ENCODE data around the gene MEIOB. TPM values are rescaled to one million over a fixed set of nuclear protein-coding genes. Genes with fewer than 3 reads are reported as not detected.
A peak's percentile ranks its signal among the peaks of the same experiment; 100 is the strongest.
"Not testable (repeated sequence)": the region's sequence is repeated elsewhere in the genome, so short reads cannot be mapped to it uniquely, and the experiment has no call there.

MEIOB gene
- total RNA-seq, 2 donors from 2014 or later, result not detected

DNA sequence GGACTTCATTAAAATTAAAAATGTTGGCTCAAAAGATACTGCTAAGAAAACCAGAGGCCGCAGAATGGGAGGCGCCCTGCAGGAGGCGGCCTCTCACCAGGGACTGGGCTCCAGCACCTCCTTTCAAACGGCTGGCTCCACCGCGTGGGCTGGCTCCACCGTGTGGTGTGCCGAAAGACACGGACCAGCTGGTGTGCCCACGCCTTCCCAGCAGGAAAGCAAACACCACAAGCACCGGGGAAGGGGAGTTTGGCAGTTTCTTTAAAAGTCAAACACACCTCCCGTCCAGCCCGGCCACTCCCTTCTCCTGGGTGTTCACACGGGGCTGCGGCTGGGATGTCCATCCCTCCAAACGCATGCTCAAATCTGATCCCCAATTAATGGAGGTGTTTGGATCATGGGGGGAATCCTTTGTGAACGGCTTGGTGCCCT is 59.2 kb downstream of the MEIOB start:
- DNase-seq (ENCODE audit: low spot score) (peak; percentile 42), ATAC-seq (peak in 1 of 2 donors; percentile 41)
- no peaks in the 10 kb centered on the region for H3K9me3 Mint-ChIP-seq
- peak overlapping the region in 1 of 2 donors; percentile 76 for H3K27ac Mint-ChIP-seq
- no peaks in the 10 kb centered on the region for H3K36me3 Mint-ChIP-seq
- H3K27me3 Mint-ChIP-seq, result no peaks in the 10 kb centered on the region
- H3K4me3 Mint-ChIP-seq, result no peak overlapping the region
- peaks cover 0 to 5% of the 10 kb centered on the region in 2 donors for H3K4me1 Mint-ChIP-seq (ENCODE audit: low read depth in 2 of 2)

DNA sequence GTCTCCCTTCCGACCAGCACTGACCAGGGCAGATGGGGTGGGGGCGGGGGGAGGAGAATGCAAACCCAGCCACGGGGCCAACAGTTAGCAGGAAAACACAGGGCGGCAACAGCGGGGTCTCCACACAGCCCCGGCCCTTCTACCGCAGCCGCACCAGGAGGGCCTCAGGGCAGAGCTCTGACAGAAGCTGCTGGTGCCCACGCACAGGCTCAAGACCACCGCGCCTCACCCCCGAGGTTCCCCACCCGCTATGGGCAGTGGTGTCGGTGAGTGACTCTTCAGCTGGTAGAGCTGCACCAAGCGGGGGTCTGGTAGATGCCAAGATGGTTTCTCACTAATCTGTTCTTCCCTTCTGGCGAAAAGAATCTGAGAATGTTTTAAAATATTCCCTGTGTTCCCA is 61.4 kb downstream of the MEIOB start:
- DNase-seq (ENCODE audit: low spot score) (no peak), ATAC-seq (no peak)
- H3K27me3 Mint-ChIP-seq, result no peaks in the 10 kb centered on the region
- no peaks in the 10 kb centered on the region for H3K36me3 Mint-ChIP-seq
- H3K9me3 Mint-ChIP-seq, result no peaks in the 10 kb centered on the region
- H3K4me1 Mint-ChIP-seq (ENCODE audit: low read depth in 2 of 2), result peaks cover 0 to 5% of the 10 kb centered on the region in 2 donors
- no peak overlapping the region for H3K4me3 Mint-ChIP-seq
- no peak overlapping the region for H3K27ac Mint-ChIP-seq

DNA sequence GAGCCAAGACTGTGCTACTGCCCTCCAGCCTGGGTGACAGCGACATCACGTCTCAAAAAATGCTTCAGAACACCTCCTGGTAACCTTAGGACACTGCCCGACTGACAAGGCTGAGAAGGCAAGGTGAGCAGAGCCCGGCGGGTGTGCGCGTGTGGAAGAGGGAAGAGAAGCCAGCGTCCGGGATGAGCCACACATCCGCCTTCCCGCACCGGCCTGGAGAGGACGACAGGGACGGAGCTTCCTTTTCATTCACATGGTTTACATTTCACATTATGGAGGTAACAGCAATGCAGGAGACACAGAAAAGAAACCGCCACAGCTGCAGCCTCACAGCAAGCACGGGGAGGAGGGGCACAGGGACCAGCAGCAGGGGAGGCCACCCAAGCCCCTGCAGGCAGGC is 61.9 kb downstream of the MEIOB start:
- no peaks in the 10 kb centered on the region for H3K27me3 Mint-ChIP-seq
- ATAC-seq (no peak), DNase-seq (ENCODE audit: low spot score) (peak; percentile 44)
- H3K9me3 Mint-ChIP-seq, result no peaks in the 10 kb centered on the region
- H3K4me3 Mint-ChIP-seq, result no peak overlapping the region
- no peak overlapping the region for H3K27ac Mint-ChIP-seq
- no peaks in the 10 kb centered on the region for H3K36me3 Mint-ChIP-seq
- peaks cover 0 to 5% of the 10 kb centered on the region in 2 donors for H3K4me1 Mint-ChIP-seq (ENCODE audit: low read depth in 2 of 2)

DNA sequence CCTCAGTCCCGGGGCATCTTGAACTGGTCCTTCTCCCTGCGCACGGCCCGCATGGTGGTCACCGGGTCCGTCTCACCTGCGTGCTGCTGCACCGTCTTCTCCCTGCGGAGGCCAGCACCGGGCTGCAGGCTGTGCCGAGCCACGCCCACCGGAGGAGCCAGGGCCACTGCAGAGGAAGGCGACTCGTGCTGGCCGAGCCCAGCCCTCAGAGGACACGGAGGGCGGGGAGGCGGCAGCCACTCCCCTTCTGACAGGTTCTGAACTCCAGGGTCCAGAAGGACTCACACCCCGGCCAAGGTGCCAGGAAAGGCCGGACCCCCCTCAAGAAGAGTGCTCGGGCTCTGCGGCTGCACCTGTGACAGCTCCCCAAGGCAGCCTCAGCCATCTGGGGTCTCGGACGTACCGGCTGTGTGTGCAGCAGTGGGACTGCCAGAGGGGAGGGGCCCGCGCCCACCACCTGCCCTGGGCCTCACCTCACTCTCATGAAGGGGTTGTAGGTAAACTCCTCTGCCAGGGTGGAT is 62.6 kb downstream of the MEIOB start:
- no peaks in the 10 kb centered on the region for H3K9me3 Mint-ChIP-seq
- DNase-seq (ENCODE audit: low spot score) (peak; percentile 62), ATAC-seq (no peak)
- H3K36me3 Mint-ChIP-seq, result no peaks in the 10 kb centered on the region
- peaks cover 0 to 5% of the 10 kb centered on the region in 2 donors for H3K4me1 Mint-ChIP-seq (ENCODE audit: low read depth in 2 of 2)
- H3K27me3 Mint-ChIP-seq, result no peaks in the 10 kb centered on the region
- no peak overlapping the region for H3K4me3 Mint-ChIP-seq
- H3K27ac Mint-ChIP-seq, result no peak overlapping the region

DNA sequence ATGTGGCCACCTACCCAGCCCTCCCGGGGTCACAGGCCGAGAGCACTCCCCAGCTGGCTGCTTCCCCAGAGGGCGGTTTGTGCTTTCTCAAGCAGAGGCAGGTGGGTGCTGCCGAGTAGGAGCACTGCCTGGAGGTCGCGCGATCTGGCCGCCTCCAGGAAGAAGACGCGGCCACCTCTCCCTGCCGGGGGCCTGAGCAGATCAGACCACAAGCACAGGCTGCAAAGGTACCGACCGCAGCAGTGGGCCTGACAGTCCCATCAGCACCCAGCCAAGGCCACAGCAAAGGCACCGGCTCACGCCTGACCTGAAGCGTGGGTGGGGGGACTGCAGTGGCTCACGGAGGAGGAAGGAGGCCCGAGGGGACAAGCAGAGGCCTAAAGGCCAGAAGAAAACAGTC is 63.3 kb downstream of the MEIOB start:
- no peaks in the 10 kb centered on the region for H3K9me3 Mint-ChIP-seq
- no peak overlapping the region for H3K4me3 Mint-ChIP-seq
- DNase-seq (ENCODE audit: low spot score) (peak; percentile 16), ATAC-seq (no peak)
- H3K4me1 Mint-ChIP-seq (ENCODE audit: low read depth in 2 of 2), result peaks cover 0 to 8% of the 10 kb centered on the region in 2 donors
- no peaks in the 10 kb centered on the region for H3K36me3 Mint-ChIP-seq
- no peaks in the 10 kb centered on the region for H3K27me3 Mint-ChIP-seq
- H3K27ac Mint-ChIP-seq, result no peak overlapping the region

DNA sequence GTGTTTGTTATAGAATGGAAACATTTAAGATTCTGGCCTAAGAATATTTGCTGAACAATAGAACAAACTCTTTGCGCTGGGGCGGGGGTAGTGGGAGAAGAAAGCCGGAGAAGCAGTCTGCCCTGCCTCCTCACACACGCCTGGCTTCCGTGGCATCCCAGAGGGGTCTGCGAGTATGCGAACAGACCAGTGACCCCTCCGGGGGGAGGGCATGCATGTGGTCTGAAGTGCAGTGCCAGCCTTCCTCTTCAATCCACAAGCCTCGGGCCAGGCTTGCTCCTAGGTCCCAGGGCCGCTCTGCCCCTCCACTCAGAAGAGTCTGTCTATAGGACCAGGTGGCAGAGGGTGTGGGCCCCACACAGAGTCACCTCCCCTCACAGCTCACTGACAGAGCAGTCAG is 64.3 kb downstream of the MEIOB start:
- H3K27ac Mint-ChIP-seq, result no peak overlapping the region
- peaks cover 0 to 3% of the 10 kb centered on the region in 2 donors for H3K4me1 Mint-ChIP-seq (ENCODE audit: low read depth in 2 of 2)
- no peaks in the 10 kb centered on the region for H3K9me3 Mint-ChIP-seq
- no peak overlapping the region for H3K4me3 Mint-ChIP-seq
- DNase-seq (ENCODE audit: low spot score) (peak; percentile 51), ATAC-seq (no peak)
- no peaks in the 10 kb centered on the region for H3K27me3 Mint-ChIP-seq
- no peaks in the 10 kb centered on the region for H3K36me3 Mint-ChIP-seq

DNA sequence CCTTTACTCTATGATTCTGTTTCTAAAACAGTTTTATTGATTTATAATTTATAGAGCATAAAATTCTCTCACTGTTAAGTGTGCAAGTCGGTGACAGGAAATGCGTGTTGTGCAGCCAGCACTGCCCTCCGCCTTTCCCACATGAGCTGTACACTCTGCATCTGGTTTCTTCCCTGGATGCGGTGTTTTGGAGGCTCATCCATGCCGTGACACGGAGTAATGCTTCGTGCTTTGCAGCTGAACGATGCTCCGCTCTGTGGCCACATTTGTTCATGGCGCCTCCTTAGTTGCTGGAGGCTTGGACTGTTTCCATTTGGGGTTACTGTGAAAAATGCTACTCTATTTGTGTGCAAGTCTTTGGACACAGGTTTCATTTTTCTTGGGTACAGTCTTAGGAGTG is 71.3 kb downstream of the MEIOB start:
- Mint-ChIP-seq H3K27ac (no peak overlapping the region), H3K4me3 (no peak overlapping the region), H3K4me1 (ENCODE audit: low read depth in 2 of 2) (peaks cover 0 to 3% of the 10 kb centered on the region in 2 donors), H3K36me3 (peaks cover 12% of the 10 kb centered on the region), H3K9me3 (peaks cover 7% of the 10 kb centered on the region), H3K27me3 (no peaks in the 10 kb centered on the region)
- peak; percentile 2 for DNase-seq (ENCODE audit: low spot score)
- ATAC-seq, result no peak

DNA sequence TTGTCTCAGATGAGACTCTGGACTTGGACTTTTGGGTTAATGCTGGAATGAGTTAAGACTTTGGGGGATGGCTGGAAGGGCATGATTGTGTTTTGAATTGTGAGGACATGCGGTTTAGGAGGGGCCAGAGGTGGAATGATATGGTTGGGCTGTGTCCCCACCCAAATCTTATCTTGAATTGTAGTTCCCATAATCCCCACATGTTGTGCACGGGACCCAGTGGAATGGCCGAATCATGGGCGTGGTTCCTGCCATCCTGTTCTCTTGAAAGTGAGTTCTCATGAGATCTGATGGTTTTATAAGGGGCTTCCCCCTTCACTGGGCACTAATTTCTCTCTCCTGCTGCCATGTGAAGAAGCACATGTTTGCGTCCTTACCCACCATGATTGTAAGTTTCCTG is 72.7 kb downstream of the MEIOB start:
- DNase-seq (ENCODE audit: low spot score), result peak; percentile 16
- H3K27me3 Mint-ChIP-seq; H3K9me3 Mint-ChIP-seq; ATAC-seq; H3K27ac Mint-ChIP-seq; H3K4me3 Mint-ChIP-seq; H3K4me1 Mint-ChIP-seq (ENCODE audit: low read depth in 2 of 2): not testable (repeated sequence)
- H3K36me3 Mint-ChIP-seq, result peaks cover 12% of the 10 kb centered on the region

DNA sequence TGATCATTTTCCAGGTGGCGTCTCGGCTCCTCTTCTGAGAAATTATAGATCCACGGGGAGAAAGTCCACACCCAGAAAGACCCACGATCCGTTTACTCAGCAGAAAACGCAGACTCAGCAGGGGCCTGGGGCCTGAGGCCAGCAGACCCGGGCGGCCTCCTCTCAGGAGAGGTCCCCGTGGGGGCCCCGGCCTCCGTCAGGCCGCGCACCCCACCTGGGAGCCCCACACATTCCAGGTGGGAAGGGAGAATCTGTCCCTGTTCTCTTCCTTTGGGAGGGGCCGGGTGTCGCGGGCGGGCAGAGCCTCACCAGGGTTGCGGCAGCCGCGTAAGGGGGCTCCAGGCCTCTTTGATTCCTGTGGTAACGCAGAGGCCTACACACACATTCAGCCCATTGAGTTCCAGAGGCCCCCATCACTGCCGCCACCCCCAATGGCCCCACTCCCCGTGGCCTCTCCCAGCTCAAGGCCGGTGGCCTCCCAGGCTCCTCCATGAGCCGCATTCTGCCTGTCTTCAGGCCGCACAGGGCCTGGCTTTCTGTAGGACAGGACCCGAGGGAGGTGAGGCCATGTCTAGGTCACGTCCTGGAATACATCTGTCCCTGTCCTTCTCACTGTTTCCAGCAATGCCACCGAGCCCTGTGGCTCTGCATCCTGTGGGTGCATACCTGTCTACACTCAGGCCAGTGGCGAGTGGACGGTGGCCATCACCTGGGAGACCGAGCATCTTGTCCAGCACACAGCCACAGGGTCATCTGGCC is 76.9 kb downstream of the MEIOB start:
- Mint-ChIP-seq H3K4me3 (no peak overlapping the region), H3K36me3 (peaks cover 7% of the 10 kb centered on the region), H3K9me3 (peaks cover 7% of the 10 kb centered on the region), H3K4me1 (ENCODE audit: low read depth in 2 of 2) (no peaks in the 10 kb centered on the region), H3K27ac (no peak overlapping the region), H3K27me3 (no peaks in the 10 kb centered on the region)
- DNase-seq (ENCODE audit: low spot score) (peak; percentile 51), ATAC-seq (no peak)

DNA sequence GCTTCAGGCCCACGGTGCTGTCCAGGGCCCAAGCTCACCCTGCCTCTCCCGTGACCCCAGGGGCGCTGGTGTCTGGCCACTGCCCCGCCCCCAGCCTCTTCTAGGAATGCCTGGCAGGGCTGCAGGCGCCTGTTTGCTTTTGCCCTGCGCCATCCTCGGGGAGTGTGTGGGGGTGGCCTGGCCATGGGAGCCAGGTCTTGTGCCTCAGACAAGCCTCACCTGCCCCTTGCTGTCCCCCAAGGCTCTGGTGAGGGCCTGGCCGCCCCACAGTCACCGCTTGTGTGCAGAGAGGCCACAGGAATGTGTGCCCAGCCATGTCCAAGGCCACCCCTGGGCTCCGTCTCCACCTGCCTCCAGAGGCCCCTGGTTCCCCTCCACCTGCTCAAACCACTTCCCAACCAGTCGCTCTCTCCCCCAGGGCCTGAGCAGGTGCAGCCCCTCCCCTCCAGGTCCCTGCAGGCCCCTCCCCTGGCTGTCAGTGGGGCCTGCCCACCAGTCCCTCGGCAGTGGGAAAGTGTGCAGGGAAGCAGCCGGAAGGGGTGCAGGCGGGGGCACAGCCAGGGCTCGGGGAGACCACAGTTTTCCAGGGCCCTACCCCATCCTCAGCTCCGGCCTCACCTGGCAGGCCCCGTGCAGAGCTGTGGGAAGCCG is 77.6 kb downstream of the MEIOB start:
- peaks cover 4% of the 10 kb centered on the region for H3K9me3 Mint-ChIP-seq

DNA sequence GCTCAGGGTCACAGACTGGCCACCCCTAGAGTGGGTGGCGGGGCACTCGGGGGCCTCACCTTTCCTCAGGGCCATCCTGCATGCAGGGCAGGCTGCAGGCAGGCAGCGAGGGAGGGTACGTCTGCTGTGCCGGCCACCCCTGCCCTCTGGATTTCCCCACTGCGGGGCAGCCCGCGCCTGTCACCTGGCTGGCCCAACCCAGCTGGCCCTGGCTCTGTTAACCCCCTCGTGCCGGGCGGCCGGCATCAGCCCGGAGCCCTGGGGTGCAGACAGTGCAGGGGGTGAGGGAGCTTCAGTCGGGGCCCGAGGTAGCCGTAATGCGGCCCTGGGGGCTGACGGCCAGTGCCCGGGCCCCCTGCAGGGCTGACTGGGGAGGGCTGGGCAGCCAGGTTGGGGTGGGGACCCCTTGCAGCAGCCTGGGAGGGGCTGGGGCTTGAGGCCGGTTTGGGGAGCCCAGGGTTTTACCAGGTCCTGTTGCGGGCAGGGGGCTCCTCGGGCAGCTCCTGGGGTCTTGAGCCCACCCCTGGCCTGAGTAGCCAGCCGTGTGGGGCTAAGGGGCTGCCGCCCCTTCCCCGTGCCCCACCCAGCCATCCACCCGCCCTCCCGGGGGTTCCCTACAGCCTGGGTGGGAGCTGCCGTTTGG is 78.3 kb downstream of the MEIOB start, which contains the start of gene IGFALS:
IGFALS (minus strand) TSS at position 128 of the 643 bp plus-strand sequence; CDS start at position 75, 53 bp downstream.
- H3K36me3 Mint-ChIP-seq, result no peaks in the 10 kb centered on the region
- no peak for ATAC-seq
- H3K9me3 Mint-ChIP-seq, result no peaks in the 10 kb centered on the region
- no peak within 1 kb of the TSS for H3K27ac Mint-ChIP-seq
- DNase-seq (ENCODE audit: low spot score), result peak; percentile 60
- peaks cover 0 to 4% of the 10 kb centered on the region in 2 donors for H3K4me1 Mint-ChIP-seq (ENCODE audit: low read depth in 2 of 2)
- no peak within 1 kb of the TSS for H3K4me3 Mint-ChIP-seq
- H3K27me3 Mint-ChIP-seq, result no peaks in the 10 kb centered on the region

More for the DNA sequence above, 77.6 kb downstream of the MEIOB start:
- DNase-seq (ENCODE audit: low spot score), result peak; percentile 46
- Mint-ChIP-seq H3K36me3 (peaks cover under 1% of the 10 kb centered on the region), H3K4me1 (ENCODE audit: low read depth in 2 of 2) (no peaks in the 10 kb centered on the region), H3K27me3 (no peaks in the 10 kb centered on the region), H3K4me3 (no peak overlapping the region), H3K27ac (no peak overlapping the region)
- ATAC-seq, result no peak

DNA sequence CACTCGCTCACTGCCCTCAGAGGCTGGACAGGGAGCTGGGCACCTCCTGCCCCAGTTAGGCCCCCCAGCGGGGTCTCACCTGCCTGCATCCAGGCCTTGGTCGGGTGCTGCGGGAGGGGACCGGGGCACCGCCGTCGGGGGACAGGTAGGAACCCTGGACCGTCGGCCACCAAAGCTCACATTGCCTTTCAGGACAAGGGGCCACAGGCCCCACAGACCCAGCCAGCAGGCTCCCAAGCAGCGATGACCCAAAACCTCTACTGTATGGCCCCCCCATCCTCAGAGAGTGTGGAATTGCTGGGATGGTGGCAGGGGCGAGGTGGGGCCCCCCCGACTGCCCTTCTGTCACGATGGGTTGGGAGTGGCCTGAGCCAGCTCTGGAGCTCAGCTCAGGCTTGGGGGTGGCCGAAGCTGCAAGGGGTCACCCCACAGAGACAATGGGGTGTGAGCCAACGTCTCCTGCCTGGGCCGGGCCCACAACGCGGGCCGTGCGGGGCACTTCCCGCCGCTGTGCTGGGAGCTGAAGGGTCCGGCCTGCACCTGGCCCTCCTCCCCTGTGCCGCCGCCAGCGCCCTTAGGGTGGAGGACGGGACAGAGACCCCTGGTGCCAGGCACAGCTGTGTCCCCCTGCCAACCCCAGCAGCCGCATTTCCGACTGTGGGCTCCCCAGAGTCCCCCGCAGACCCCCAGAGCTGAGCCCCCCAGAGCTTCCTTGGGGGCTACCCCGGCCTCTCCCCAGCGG is 79.0 kb downstream of the MEIOB start:
- Mint-ChIP-seq H3K27ac (no peak overlapping the region), H3K36me3 (no peaks in the 10 kb centered on the region), H3K4me1 (ENCODE audit: low read depth in 2 of 2) (peaks cover 0 to 4% of the 10 kb centered on the region in 2 donors), H3K4me3 (no peak overlapping the region), H3K9me3 (no peaks in the 10 kb centered on the region), H3K27me3 (no peaks in the 10 kb centered on the region)
- DNase-seq (ENCODE audit: low spot score), result peak; percentile 58
- no peak for ATAC-seq

Measured in natural killer cell treated with Interleukin-12 subunit alpha and Interleukin-12 subunit beta and Interleukin-15 and Interleukin-18, amount 100 ng/mL, for 72 hours (primary cell).